Activated CD8-positive, alpha-beta T cell treated with anti-CD3 and anti-CD28 coated beads for 36 hours (primary cell): ENCODE results near the gene PIN4. TPM values are rescaled to one million over a fixed set of nuclear protein-coding genes. Genes with fewer than 3 reads are reported as not detected.
A peak's percentile ranks its signal among the peaks of the same experiment; 100 is the strongest.

ENCODE experiments used
- ATAC-seq: fragments of 200-7000 bp; cut with Tn5 transposase; one replicate; pipeline ENCODE4 v1.10.0; 2021; ENCODE audit warnings: mild to moderate bottlenecking, moderate library complexity
- CTCF ChIA-PET: fragments of 350-600 bp; sonication (Branson Sonifier 250); formaldehyde crosslinking; loops from one replicate; lab custom pipeline; 2021; ENCODE audit warnings: antibody characterized with exemption; lab: Charles Lee
- POLR2A ChIA-PET: fragments of 350-600 bp; sonication (Branson Sonifier 250); formaldehyde crosslinking; loops from one replicate; lab custom pipeline; 2021; ENCODE audit warnings: antibody characterized with exemption; lab: Charles Lee
- DNase-seq: peaks from one replicate; pipeline ENCODE4 v3.0.0-alpha.2; 2020
- H3K27ac Mint-ChIP-seq: one replicate; pipeline ENCODE4 v1.8.0; 2021; ENCODE audit warnings: mild to moderate bottlenecking, mixed read lengths
- H3K27me3 Mint-ChIP-seq: one replicate; pipeline ENCODE4 v1.8.0; 2021; ENCODE audit warnings: mixed read lengths
- H3K36me3 Mint-ChIP-seq: one replicate; pipeline ENCODE4 v1.8.0; 2021; ENCODE audit warnings: low read depth, mixed read lengths
- H3K4me1 Mint-ChIP-seq: one replicate; pipeline ENCODE4 v1.8.0; 2021; ENCODE audit warnings: low read depth, mixed read lengths
- H3K4me3 Mint-ChIP-seq: one replicate; pipeline ENCODE4 v1.8.0; 2021; ENCODE audit warnings: mild to moderate bottlenecking, moderate library complexity, mixed read lengths
- H3K9me3 Mint-ChIP-seq: one replicate; pipeline ENCODE4 v1.8.0; 2021; ENCODE audit warnings: mixed read lengths
- intact Hi-C: fragments of 100-400 bp; cut with micrococcal nuclease; formaldehyde crosslinking; loops from one replicate; pipeline ENCODE4 v1.10.0; 2022
- total RNA-seq, 2 experiments: library from RNA; stranded (reverse); gene quantifications; one replicate each; pipeline ENCODE4 v1.2.3, GENCODE V29; 2021
- TF ChIP-seq, protein P1 (sequence below): fragments of 200-600 bp; IDR thresholded peaks from one replicate; pipeline ENCODE4 v1.8.0; 2022; ENCODE audit warnings: antibody characterized with exemption, mild to moderate bottlenecking

PIN4 gene
- 1 to 10 TPM; 5.0 to 6.4 TPM for total RNA-seq

DNA sequence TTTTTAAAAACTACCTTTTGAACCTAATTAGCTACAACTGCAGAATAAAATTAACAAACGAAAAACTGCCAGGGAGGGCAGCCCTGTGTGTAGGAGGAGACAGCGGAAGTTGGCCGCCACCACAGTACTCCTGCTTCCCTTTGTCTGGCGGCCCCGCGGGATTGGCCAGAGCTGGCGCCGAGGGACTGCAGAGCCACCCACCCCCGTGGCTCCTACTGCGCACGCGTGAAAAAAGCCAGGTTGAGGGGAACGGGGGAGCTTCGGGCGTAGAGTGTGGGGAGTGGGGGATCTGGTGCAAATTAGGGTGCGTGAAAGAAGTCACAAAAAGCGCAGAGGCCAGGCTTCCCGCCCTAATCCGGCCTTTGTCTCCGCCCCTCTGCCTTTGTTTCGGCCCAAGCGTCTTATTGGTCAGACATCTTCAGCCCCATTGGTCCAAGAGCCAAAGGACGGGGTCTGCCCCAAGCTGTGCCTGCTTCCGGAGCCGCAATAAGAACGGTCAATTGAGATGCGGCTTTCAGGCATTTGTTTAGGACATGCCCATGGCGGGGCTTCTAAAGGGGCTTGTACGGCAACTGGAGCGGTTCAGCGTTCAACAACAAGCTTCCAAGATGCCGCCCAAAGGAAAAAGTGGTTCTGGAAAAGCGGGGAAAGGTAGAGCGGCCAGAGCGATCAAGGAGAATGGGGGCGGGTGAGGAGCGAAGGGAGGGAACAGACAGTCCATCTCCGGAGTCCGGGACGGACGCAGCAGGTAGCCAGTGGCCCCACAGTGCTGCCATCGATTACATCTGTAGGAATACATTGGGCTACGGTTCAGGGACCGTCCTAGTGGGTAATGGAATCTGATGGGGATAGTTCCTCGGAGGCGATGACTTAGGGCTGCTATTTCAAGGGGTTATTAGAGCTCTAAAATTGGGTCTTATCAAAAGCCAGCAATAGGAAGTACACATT lies at the start of gene PIN4:
Gene PIN4, plus strand, starts transcription at position 580 of the 948 bp plus-strand sequence. Its CDS starts 29 bp downstream, at position 609.
- TF ChIP-seq, protein P1, sequence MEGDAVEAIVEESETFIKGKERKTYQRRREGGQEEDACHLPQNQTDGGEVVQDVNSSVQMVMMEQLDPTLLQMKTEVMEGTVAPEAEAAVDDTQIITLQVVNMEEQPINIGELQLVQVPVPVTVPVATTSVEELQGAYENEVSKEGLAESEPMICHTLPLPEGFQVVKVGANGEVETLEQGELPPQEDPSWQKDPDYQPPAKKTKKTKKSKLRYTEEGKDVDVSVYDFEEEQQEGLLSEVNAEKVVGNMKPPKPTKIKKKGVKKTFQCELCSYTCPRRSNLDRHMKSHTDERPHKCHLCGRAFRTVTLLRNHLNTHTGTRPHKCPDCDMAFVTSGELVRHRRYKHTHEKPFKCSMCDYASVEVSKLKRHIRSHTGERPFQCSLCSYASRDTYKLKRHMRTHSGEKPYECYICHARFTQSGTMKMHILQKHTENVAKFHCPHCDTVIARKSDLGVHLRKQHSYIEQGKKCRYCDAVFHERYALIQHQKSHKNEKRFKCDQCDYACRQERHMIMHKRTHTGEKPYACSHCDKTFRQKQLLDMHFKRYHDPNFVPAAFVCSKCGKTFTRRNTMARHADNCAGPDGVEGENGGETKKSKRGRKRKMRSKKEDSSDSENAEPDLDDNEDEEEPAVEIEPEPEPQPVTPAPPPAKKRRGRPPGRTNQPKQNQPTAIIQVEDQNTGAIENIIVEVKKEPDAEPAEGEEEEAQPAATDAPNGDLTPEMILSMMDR = no peak
- intact Hi-C loops = no loop called here
- DNase-seq (peak; percentile 91), ATAC-seq (peak; percentile 96)
- H3K36me3 Mint-ChIP-seq = peaks cover 5% of the 10 kb centered on the region
- peaks cover 8% of the 10 kb centered on the region for H3K4me1 Mint-ChIP-seq
- no peaks in the 10 kb centered on the region for H3K9me3 Mint-ChIP-seq
- no peak within 1 kb of the TSS for H3K27ac Mint-ChIP-seq
- ChIA-PET POLR2A (interaction anchor here (0.5 to 1.6 kb wide), 5 partner anchors 9 to 96 kb away, joined by 3 to 7 read pairs (median 4); partner anchors contain the start of gene RPS4X), CTCF (interaction anchor here (1.0 to 1.6 kb wide), 3 partner anchors 50 to 95 kb away, joined by 3 to 6 read pairs (median 6); partner anchors contain the start of genes RPS4X and RTL5)
- no peak within 1 kb of the TSS for H3K4me3 Mint-ChIP-seq
- H3K27me3 Mint-ChIP-seq = no peaks in the 10 kb centered on the region

DNA sequence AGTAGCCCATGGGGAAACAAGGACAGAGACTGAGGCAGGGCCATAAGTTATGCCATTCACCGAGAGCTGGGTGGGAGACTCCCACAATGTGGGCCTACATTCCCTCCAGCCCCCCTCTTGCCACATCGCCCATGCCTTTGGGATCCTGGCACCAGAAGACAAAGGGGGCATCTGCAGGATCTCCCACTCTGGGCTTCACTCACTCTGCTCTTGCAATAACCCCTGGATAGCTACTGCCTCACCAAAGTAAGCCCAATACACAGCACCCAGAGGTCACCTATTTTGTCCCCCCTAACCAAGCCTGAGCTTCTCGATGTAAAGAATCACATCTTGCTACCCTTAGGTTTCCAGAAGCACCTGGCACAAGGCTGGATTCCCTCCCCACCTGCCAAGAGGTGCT lies 49.1 kb upstream of the PIN4 start:
- ChIA-PET CTCF (interaction anchor here (1.2 to 3.6 kb wide), 2 partner anchors 113 to 134 kb away, joined by 4 to 10 read pairs; no protein-coding TSS in a partner anchor), POLR2A (no interaction called here)
- Mint-ChIP-seq H3K36me3 (no peaks in the 10 kb centered on the region), H3K4me3 (no peak overlapping the region), H3K4me1 (peaks cover 2% of the 10 kb centered on the region), H3K9me3 (no peaks in the 10 kb centered on the region), H3K27me3 (peaks cover 26% of the 10 kb centered on the region), H3K27ac (no peak overlapping the region)
- DNase-seq = no peak
- TF ChIP-seq, protein P1 = no peak
- intact Hi-C loops = no loop called here
- ATAC-seq = no peak

DNA sequence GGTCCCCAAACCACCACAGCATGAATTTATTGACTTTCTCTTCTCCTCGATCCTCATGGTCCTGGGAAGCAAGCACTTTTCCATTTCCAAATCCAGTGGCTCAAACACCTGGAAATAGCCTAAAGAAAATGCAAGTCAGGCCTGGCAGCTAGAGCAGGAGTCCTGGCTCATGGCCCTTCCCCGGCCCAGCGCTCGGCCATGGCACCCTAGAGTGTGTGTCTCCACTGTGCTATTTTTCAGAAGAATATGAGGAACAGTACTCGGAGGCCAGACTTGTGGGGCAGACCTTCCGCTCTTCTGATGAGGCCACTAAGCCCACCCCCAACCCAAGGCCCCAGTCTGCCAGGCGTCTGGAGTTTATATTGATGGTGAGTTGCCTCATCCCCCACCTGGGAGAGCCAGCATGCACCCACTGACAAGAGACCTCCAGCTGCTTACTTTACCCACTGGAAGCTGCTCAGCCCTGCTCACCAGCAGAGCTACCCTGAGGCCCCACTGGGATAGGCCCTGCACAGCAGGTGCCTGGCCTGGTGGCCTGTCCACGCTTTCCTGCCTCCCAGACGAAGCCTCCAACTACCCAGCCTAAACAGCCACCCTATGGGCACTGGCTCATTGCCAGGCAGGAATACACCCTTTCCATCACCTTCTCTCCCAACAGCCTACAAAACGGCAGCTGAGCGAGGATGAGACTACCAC lies 47.6 kb upstream of the PIN4 start:
- ChIA-PET CTCF (interaction anchor here (1.1 kb wide), 1 partner anchor 28 kb away, joined by 3 read pairs; no protein-coding TSS in a partner anchor), POLR2A (no interaction called here)
- Mint-ChIP-seq H3K27ac (no peak overlapping the region), H3K9me3 (no peaks in the 10 kb centered on the region), H3K4me3 (no peak overlapping the region), H3K4me1 (peaks cover 2% of the 10 kb centered on the region), H3K36me3 (no peaks in the 10 kb centered on the region), H3K27me3 (peaks cover 22% of the 10 kb centered on the region)
- no peak for DNase-seq
- TF ChIP-seq, protein P1 = no peak
- intact Hi-C loops = no loop called here
- ATAC-seq = no peak

DNA sequence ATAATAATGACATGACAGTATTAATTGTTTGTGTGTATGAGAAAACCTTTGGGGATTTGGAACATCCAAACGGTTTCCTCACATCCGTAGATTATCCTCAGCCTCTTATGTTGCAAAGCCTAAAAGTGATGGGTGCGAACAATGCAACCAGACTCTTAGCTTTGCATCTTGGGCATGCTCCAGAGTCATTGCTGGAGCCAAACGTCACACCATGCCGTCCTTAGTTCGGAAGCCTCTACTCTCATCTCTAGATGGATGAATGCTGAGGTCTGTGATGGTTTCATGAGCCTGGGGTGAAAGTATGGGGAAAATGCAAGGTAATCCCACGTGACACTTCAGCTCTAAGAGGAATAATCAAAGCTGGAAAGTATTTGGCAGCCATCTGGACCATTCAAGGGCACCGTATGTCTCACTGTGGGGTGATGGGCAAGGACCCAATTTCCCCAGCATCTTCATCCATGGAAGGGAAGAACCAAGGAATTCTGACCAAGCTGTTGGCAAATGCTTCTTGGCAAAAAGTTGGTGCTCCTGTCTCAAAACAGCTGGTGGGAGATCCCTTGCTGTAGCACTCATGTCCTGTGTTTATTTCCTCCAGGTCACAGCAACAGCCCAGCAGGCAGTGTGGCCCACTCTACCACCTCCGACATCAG lies 43.6 kb upstream of the PIN4 start:
- CTCF ChIA-PET = interaction anchor here (1.0 kb wide), 1 partner anchor 227 kb away, joined by 3 read pairs; the partner anchor contains the start of gene NHSL2
- DNase-seq (no peak), ATAC-seq (no peak)
- Mint-ChIP-seq H3K36me3 (no peaks in the 10 kb centered on the region), H3K4me1 (peaks cover 9% of the 10 kb centered on the region), H3K27me3 (peaks cover 6% of the 10 kb centered on the region), H3K9me3 (no peaks in the 10 kb centered on the region), H3K4me3 (no peak overlapping the region), H3K27ac (no peak overlapping the region)
- intact Hi-C loops = no loop called here
- POLR2A ChIA-PET = no interaction called here
- TF ChIP-seq, protein P1 = no peak
